Activated naive CD4-positive, alpha-beta T cell treated with anti-CD3 and anti-CD28 coated beads, Interleukin-2, amount 50 U/mL, for 16 hours (primary cell): Measurements from ENCODE around the gene ECT2L.

Experiments
- DNase-seq: peaks from one replicate; pipeline ENCODE4 v3.0.0-alpha.2; 2020

The ECT2L gene

GRCh38 chr6:138944412-138944811, 148.5 kb downstream of the ECT2L start:
- no peak for DNase-seq

DNA sequence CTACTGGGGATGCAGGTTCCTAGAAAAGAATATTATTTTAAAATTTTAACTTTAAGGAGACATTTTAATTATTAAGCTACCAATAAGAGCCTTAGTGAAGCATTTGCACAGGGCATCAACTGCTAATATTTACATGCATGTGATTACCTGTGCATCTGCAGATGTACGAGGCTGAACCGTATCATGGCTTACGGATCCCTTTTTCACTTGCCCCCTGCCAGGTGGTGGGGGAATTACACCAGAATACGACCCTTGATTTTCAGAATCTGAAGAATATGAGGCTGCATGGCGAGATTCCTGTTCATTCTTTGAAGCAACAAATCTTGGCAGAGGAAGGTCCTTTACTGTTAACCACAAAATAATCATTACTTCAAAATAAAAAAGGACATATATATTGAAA, 149.5 kb downstream of the ECT2L start:
- DNase-seq = no peak

- no peak for DNase-seq
These were observed 152.1 kb downstream of the ECT2L start for GRCh38 chr6:138948004-138948403.

DNA sequence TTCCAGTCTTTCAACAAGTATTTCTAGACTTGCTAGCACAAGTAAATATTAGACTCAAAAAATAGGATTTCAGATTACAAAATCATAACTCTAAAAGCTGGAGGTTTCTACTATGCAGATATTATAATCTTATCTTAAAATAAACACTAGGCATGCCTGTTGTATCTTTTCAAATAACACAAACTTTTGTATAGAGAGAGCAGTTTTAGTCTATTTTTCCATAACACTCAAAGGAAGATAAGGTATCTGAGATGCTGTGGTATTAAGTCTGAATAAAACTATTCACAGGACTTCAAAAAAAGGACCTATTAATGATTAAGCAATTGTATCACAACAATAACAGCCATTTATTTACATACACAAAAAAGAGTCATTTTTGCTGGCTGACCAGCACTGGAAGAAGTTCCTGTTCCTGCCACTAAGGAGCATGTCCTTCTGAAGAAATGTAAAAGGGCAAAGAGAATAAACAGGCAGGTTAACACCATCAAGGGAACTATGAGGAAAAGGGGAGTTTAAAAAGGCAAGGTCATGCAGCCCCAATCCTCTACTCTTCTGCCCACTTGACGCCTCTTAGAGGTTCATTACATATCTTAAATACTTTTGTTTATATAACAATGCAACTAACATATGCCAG, 152.8 kb downstream of the ECT2L start:
- no peak for DNase-seq

DNA sequence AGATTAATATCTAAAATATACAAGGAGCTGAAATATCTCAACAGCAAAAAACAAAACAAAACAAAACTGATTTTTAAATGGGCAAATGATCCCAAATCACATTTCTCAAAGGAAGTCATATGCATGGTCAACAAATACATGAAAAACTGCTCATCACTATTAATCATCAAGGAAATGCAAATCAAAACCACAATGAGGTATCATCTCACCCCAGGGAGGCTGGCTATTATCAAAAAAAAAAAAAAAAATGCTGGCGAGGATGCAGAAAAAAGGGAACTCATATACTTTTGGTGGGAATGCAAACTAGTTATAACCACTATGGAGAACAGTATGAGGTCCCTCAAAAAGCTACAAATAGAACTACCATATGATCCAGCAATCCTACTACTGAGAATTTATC, 157.6 kb downstream of the ECT2L start:
- DNase-seq = no peak
